ENCODE measurements around the gene RRM2. TPM values are rescaled to one million over a fixed set of nuclear protein-coding genes. Genes with fewer than 3 reads are reported as not detected.
"Not testable (repeated sequence)": the region's sequence is repeated elsewhere in the genome, so short reads cannot be mapped to it uniquely, and the experiment has no call there.

RRM2 gene
- total RNA-seq, 1 donor from 2014 or later: 11.9 TPM

DNA sequence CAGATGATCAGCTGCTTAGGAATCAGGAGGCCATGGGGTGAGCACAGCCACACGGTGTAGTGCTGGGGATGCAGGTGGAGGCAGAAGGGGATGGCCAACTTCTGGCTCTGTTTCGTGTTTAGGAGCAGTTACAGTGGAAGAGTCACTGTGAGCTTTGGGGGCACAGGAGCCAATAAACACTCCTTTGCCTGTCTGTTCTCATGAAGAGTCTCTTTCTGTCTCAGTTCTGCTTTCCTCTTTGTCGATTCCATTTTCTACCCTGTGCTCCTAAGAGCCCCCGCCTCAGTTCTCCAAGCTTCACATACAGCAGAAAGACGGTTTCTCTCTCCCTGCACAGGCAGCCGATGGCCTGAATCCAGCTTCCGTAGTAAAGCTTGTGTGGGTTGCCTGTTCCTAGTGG is 21.0 kb upstream of the RRM2 start:
- Histone ChIP-seq H3K27me3 (ENCODE audit: insufficient read depth, low read length) (no peaks in the 10 kb centered on the region), H3K79me2 (ENCODE audit: insufficient read depth, low read length) (no peaks in the 10 kb centered on the region), H3K36me3 (ENCODE audit: insufficient read depth, low read length) (no peaks in the 10 kb centered on the region), H4K20me1 (ENCODE audit: insufficient read depth, low read length) (no peaks in the 10 kb centered on the region), H3K4me1 (ENCODE audit: insufficient read depth, low read length) (no peaks in the 10 kb centered on the region), H3K4me3 (ENCODE audit: insufficient read depth, low read depth, low read length) (no peak overlapping the region), H3K9ac (ENCODE audit: low read length) (no peak overlapping the region), H3K27ac (ENCODE audit: low read depth, low read length) (no peak overlapping the region), H3K9me3 (ENCODE audit: insufficient read depth, low read depth, low read length) (no peaks in the 10 kb centered on the region), H3K4me2 (ENCODE audit: low read length) (no peak overlapping the region), H2AFZ (ENCODE audit: low read depth, low read length) (peak overlapping the region; percentile 26)
- Mint-ChIP-seq H3K4me3 (ENCODE audit: unreplicated experiment) (no peak overlapping the region), H3K27me3 (ENCODE audit: low read depth, unreplicated experiment) (peaks cover 19% of the 10 kb centered on the region), H3K27ac (ENCODE audit: unreplicated experiment) (no peak overlapping the region), H3K4me1 (ENCODE audit: low read depth, unreplicated experiment) (no peaks in the 10 kb centered on the region), H3K9me3 (ENCODE audit: unreplicated experiment) (peaks cover under 1% of the 10 kb centered on the region), H3K36me3 (ENCODE audit: low read depth, unreplicated experiment) (no peaks in the 10 kb centered on the region)
- no peak for FAIRE-seq
- DNase-seq (ENCODE audit: low read depth): no peak
- TF ChIP-seq, protein P1, sequence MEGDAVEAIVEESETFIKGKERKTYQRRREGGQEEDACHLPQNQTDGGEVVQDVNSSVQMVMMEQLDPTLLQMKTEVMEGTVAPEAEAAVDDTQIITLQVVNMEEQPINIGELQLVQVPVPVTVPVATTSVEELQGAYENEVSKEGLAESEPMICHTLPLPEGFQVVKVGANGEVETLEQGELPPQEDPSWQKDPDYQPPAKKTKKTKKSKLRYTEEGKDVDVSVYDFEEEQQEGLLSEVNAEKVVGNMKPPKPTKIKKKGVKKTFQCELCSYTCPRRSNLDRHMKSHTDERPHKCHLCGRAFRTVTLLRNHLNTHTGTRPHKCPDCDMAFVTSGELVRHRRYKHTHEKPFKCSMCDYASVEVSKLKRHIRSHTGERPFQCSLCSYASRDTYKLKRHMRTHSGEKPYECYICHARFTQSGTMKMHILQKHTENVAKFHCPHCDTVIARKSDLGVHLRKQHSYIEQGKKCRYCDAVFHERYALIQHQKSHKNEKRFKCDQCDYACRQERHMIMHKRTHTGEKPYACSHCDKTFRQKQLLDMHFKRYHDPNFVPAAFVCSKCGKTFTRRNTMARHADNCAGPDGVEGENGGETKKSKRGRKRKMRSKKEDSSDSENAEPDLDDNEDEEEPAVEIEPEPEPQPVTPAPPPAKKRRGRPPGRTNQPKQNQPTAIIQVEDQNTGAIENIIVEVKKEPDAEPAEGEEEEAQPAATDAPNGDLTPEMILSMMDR (IDR thresholded peaks at IDR 0.05; ENCODE audit: insufficient read depth, low read depth, low read length): no peak
- TF ChIP-seq EZH2 (IDR thresholded peaks at IDR 0.05; ENCODE audit: insufficient read depth, low read length): no peak

DNA sequence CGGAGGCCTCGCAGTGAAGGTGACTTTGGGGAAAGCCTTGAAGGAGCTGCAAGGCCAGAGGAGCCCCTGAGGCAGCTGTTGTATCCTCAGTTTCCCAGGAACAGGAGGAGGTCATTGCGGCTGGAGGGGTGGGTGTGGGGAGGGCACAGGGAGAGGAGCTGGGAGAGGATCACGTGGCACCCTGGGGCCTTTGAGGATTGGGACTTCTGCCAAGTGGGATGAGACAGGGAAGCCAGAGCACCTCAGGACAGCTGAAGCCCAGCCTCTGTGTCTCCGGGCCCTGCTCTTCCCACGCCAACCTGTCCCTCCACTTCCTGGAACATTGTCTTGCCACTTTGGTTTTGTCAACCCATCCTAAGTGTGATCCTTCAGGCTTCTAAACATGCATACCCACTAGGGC is 19.4 kb upstream of the RRM2 start:
- H3K4me3 Mint-ChIP-seq (ENCODE audit: unreplicated experiment): no peak overlapping the region
- H3K27ac Mint-ChIP-seq (ENCODE audit: unreplicated experiment): no peak overlapping the region
- H3K36me3 Mint-ChIP-seq (ENCODE audit: low read depth, unreplicated experiment): no peaks in the 10 kb centered on the region
- Histone ChIP-seq H4K20me1 (ENCODE audit: insufficient read depth, low read length) (no peaks in the 10 kb centered on the region), H2AFZ (ENCODE audit: low read depth, low read length) (no peak overlapping the region), H3K9ac (ENCODE audit: low read length) (no peak overlapping the region), H3K4me3 (ENCODE audit: insufficient read depth, low read depth, low read length) (no peak overlapping the region), H3K79me2 (ENCODE audit: insufficient read depth, low read length) (no peaks in the 10 kb centered on the region), H3K27me3 (ENCODE audit: insufficient read depth, low read length) (no peaks in the 10 kb centered on the region), H3K4me1 (ENCODE audit: insufficient read depth, low read length) (no peaks in the 10 kb centered on the region), H3K36me3 (ENCODE audit: insufficient read depth, low read length) (no peaks in the 10 kb centered on the region), H3K4me2 (ENCODE audit: low read length) (no peak overlapping the region), H3K9me3 (ENCODE audit: insufficient read depth, low read depth, low read length) (no peaks in the 10 kb centered on the region), H3K27ac (ENCODE audit: low read depth, low read length) (no peak overlapping the region)
- H3K27me3 Mint-ChIP-seq (ENCODE audit: low read depth, unreplicated experiment): peaks cover 12% of the 10 kb centered on the region
- no peaks in the 10 kb centered on the region for H3K4me1 Mint-ChIP-seq (ENCODE audit: low read depth, unreplicated experiment)
- peaks cover 8% of the 10 kb centered on the region for H3K9me3 Mint-ChIP-seq (ENCODE audit: unreplicated experiment)
- FAIRE-seq (no peak), DNase-seq (ENCODE audit: low read depth) (no peak)
- TF ChIP-seq, protein P1 (IDR thresholded peaks at IDR 0.05; ENCODE audit: insufficient read depth, low read depth, low read length): no peak
- no peak for TF ChIP-seq EZH2 (IDR thresholded peaks at IDR 0.05; ENCODE audit: insufficient read depth, low read length)

DNA sequence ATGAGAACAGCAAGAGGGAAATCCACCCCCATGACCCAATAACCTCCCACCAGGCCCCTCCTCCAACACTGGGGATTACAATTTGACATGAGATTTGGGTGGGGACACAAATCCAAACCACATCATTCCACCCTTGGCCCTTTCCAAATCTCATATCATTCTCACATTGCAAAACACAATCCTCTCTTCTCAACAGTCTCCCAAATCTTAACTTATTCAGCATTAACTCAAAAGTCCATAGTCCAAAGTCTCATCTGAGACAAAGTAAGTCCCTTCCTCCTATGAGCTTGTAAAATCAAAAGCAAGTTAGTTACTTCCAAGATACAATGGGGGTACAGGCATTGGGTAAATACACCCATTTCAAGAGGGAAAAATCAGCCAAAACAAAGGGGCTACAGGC is 17.6 kb upstream of the RRM2 start:
- not testable (repeated sequence) for H3K27ac Mint-ChIP-seq (ENCODE audit: unreplicated experiment); H3K4me3 ChIP-seq (ENCODE audit: insufficient read depth, low read depth, low read length); H3K27me3 ChIP-seq (ENCODE audit: insufficient read depth, low read length); H3K4me3 Mint-ChIP-seq (ENCODE audit: unreplicated experiment); H2AFZ ChIP-seq (ENCODE audit: low read depth, low read length); H3K4me1 Mint-ChIP-seq (ENCODE audit: low read depth, unreplicated experiment); DNase-seq (ENCODE audit: low read depth); H3K27ac ChIP-seq (ENCODE audit: low read depth, low read length); FAIRE-seq; H3K4me2 ChIP-seq (ENCODE audit: low read length); H3K9me3 Mint-ChIP-seq (ENCODE audit: unreplicated experiment); H3K36me3 Mint-ChIP-seq (ENCODE audit: low read depth, unreplicated experiment); H3K9ac ChIP-seq (ENCODE audit: low read length); H3K36me3 ChIP-seq (ENCODE audit: insufficient read depth, low read length); H3K79me2 ChIP-seq (ENCODE audit: insufficient read depth, low read length); H3K9me3 ChIP-seq (ENCODE audit: insufficient read depth, low read depth, low read length); H4K20me1 ChIP-seq (ENCODE audit: insufficient read depth, low read length); H3K4me1 ChIP-seq (ENCODE audit: insufficient read depth, low read length)
- H3K27me3 Mint-ChIP-seq (ENCODE audit: low read depth, unreplicated experiment): peaks cover 12% of the 10 kb centered on the region

Measured in astrocyte (in vitro differentiated cells and primary cell).